GM19328 (cell line): ENCODE data around the gene P3R3URF.

Experiments
- ATAC-seq: cut with Tn5 transposase; IDR thresholded peaks from one replicate; pipeline ENCODE4 v1.9.1; 2021; ENCODE audit warnings: mild to moderate bottlenecking, moderate library complexity; ENCODE audit not compliant: unreplicated experiment

Gene P3R3URF

GRCh38 chr1:46194641-46195193, 18.4 kb upstream of the P3R3URF start:
- no peak for ATAC-seq

- no peak for ATAC-seq
Measured at GRCh38 chr1:46193984-46194570, 17.8 kb upstream of the P3R3URF start.

GRCh38 chr1:46193285-46193684, 17.0 kb upstream of the P3R3URF start:
- no peak for ATAC-seq

GRCh38 chr1:46192171-46192570, 15.9 kb upstream of the P3R3URF start:
- no peak for ATAC-seq

- ATAC-seq, result no peak
Measured at GRCh38 chr1:46191033-46191701, 14.9 kb upstream of the P3R3URF start.

- no peak for ATAC-seq
Measured at GRCh38 chr1:46190539-46190938, 14.3 kb upstream of the P3R3URF start.

GRCh38 chr1:46188295-46189030, 12.2 kb upstream of the P3R3URF start:
- ATAC-seq, result no peak

GRCh38 chr1:46187106-46187869, 11.0 kb upstream of the P3R3URF start:
- ATAC-seq, result no peak

- no peak for ATAC-seq
Measured at GRCh38 chr1:46186076-46186475, 9.8 kb upstream of the P3R3URF start.

- ATAC-seq, result no peak
Measured at GRCh38 chr1:46184920-46185658, 8.8 kb upstream of the P3R3URF start.

GRCh38 chr1:46183926-46184557, 7.8 kb upstream of the P3R3URF start:
- ATAC-seq, result no peak

GRCh38 chr1:46183079-46183847, 7.0 kb upstream of the P3R3URF start:
- no peak for ATAC-seq

- ATAC-seq, result no peak
Measured at GRCh38 chr1:46181343-46182260, 5.3 kb upstream of the P3R3URF start.

- ATAC-seq, result no peak
Measured at GRCh38 chr1:46180082-46180616, 3.9 kb upstream of the P3R3URF start.

GRCh38 chr1:46179138-46180081, 3.1 kb upstream of the P3R3URF start:
- ATAC-seq, result no peak

- ATAC-seq, result no peak
Measured at GRCh38 chr1:46175243-46175642, 1.0 kb downstream of the P3R3URF start.
